ENCODE results near the gene ZSWIM1. TPM values are rescaled to one million over a fixed set of nuclear protein-coding genes. Genes with fewer than 3 reads are reported as not detected.

Gene ZSWIM1
- total and polyA plus RNA-seq, 2 donors (not counting 1 experiment from before 2014, with no cell fraction given), result 5.4 to 15.7 TPM

DNA sequence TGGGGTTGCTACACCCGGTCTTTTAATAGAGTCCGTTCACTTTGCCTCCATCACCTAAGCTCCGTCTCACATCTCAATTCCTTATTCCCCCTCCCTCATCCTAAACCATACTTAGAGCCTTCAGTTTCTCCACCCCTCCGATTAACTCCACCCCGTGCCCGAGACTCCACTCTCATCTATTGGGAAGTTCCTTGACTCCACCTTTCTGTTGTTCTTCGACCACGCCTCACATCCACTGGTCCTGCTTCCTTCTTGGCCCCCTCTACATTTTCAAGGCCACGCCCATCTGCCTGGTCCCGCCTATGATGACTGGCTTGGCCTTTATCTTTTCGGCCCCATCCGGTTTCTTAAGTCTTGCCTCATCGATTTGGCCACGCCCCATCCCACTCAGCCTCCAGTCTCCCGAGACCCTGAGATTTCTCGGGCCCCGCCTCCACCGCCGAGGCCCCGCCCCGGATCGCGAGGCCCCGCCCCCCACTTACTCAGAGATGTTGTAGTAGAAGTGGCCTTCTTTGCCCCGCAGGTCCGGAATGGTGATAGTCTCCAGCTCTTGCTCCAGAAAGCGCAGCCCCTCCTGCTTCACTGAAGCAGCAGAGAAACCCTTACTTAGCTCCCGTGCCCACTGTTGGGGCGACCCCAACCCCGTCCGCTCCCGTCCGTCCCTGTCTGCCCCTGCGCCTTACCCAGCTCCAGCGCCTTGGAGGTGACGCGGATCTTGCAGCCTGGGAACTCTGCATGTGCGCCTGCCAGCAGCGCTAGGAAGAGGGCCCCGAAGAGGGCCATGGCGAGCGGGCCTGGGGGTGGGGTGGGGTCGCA is 29.9 kb downstream of the ZSWIM1 start:
- DNase-seq, result peak; percentile 95
- no peak for TF ChIP-seq EZH2 (IDR thresholded peaks at IDR 0.05; ENCODE audit: borderline replicate concordance, insufficient read depth, low read depth, low read length, poor library complexity, severe bottlenecking)
- TF ChIP-seq, protein P1, sequence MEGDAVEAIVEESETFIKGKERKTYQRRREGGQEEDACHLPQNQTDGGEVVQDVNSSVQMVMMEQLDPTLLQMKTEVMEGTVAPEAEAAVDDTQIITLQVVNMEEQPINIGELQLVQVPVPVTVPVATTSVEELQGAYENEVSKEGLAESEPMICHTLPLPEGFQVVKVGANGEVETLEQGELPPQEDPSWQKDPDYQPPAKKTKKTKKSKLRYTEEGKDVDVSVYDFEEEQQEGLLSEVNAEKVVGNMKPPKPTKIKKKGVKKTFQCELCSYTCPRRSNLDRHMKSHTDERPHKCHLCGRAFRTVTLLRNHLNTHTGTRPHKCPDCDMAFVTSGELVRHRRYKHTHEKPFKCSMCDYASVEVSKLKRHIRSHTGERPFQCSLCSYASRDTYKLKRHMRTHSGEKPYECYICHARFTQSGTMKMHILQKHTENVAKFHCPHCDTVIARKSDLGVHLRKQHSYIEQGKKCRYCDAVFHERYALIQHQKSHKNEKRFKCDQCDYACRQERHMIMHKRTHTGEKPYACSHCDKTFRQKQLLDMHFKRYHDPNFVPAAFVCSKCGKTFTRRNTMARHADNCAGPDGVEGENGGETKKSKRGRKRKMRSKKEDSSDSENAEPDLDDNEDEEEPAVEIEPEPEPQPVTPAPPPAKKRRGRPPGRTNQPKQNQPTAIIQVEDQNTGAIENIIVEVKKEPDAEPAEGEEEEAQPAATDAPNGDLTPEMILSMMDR (IDR thresholded peaks at IDR 0.05), result no peak
- H3K9me3 ChIP-seq (ENCODE audit: control extremely low read depth in 1 of 3, control insufficient read depth in 2 of 3, insufficient read depth in 1 of 3, low read length in 2 of 3), result peaks cover 0 to 11% (median 0%) of the 10 kb centered on the region in 3 donors
- ChIA-PET CTCF (interaction anchor here (0.7 kb wide), 1 partner anchor 112 kb away, joined by 4 read pairs; no protein-coding TSS in a partner anchor), POLR2A (interaction anchor here (0.5 to 3.8 kb wide), 10 partner anchors 12 to 240 kb away, joined by 3 to 21 read pairs (median 4); partner anchors contain the start of genes CTSA, NEURL2, PCIF1 and ZNF335)
- intact Hi-C loops (cut with micrococcal nuclease), result loop anchor here (1.0 kb wide), 5 partner anchors 20 to 61 kb away; partner anchors contain the start of genes ACOT8, CTSA, NEURL2 and PCIF1
- Mint-ChIP-seq H3K4me3 (peak overlapping the region; percentile 94), H3K27me3 (peaks cover 7% of the 10 kb centered on the region), H3K27ac (peak overlapping the region; percentile 28), H3K9me3 (ENCODE audit: insufficient read depth) (no peaks in the 10 kb centered on the region), H3K4me1 (peaks cover 20% of the 10 kb centered on the region)
- peak; percentile 93 for ATAC-seq (ENCODE audit: low read depth)
- H3K27ac ChIP-seq (ENCODE audit: low read length in 2 of 2), result no peak overlapping the region
- WGBS (ENCODE audit: insufficient coverage), result 2% methylated on average over 41 of the region's 43 CpGs
- H3K4me2 ChIP-seq (replicated peaks; ENCODE audit: low read depth, low read length, poor library complexity, severe bottlenecking), result peak overlapping the region; percentile 92
- peak overlapping the region; percentile 69 for H3K9ac ChIP-seq (ENCODE audit: low read length)
- no peaks in the 10 kb centered on the region for H3K36me3 ChIP-seq (replicated peaks in 1 of 2; ENCODE audit: control extremely low read depth in 1 of 2, control insufficient read depth in 1 of 2, extremely low read depth in 1 of 2, insufficient read depth in 2 of 2, low read length in 1 of 2)
- H3K4me1 ChIP-seq (ENCODE audit: control insufficient read depth in 2 of 2, insufficient read depth in 2 of 2, low read length in 2 of 2), result peaks cover 14 to 22% of the 10 kb centered on the region in 2 donors
- peak overlapping the region in 4 of 5 experiments; percentile 37 to 65 (median 60) for H3K4me3 ChIP-seq (ENCODE audit: control extremely low read depth in 1 of 5, extremely low read depth in 1 of 5, insufficient read depth in 1 of 5, low read depth in 2 of 5, low read length in 4 of 5)
- H4K20me1 ChIP-seq (ENCODE audit: control insufficient read depth, insufficient read depth, low read length, poor library complexity, severe bottlenecking), result no peaks in the 10 kb centered on the region
- H3K27me3 ChIP-seq (replicated peaks in 1 of 4; ENCODE audit: control extremely low read depth in 1 of 4, control insufficient read depth in 3 of 4, insufficient read depth in 4 of 4, low read length in 3 of 4), result peaks cover 0 to 19% (median 9%) of the 10 kb centered on the region in 4 experiments
- no peaks in the 10 kb centered on the region for H3K79me2 ChIP-seq (ENCODE audit: control insufficient read depth, insufficient read depth, low read length)
- peak overlapping the region; percentile 89 for H2AFZ ChIP-seq (ENCODE audit: insufficient read depth, low read depth, low read length, poor library complexity, severe bottlenecking)
